Neural progenitor cell (in vitro differentiated cells): ENCODE results near the gene CEP295NL. TPM values are rescaled to one million over a fixed set of nuclear protein-coding genes. Genes with fewer than 3 reads are reported as not detected.

Source experiments
- DNase-seq: peaks from one replicate; pipeline ENCODE4 v3.0.0-alpha.2; 2016; ENCODE audit warnings: low spot score
- H2AFZ ChIP-seq: fragments of 200-600 bp; sonication (generic); replicated peaks from 2 replicates; pipeline ENCODE4 v1.6.1; 2016; ENCODE audit warnings: antibody characterized with exemption
- H3F3A ChIP-seq: fragments of 200-600 bp; sonication (generic); 2 replicates; pipeline ENCODE4 v1.6.1; 2016; ENCODE audit warnings: antibody characterized with exemption, low read depth
- H3K27ac ChIP-seq: fragments of 200-600 bp; sonication (generic); 2 replicates; pipeline ENCODE4 v1.5.1; 2016; ENCODE audit warnings: mild to moderate bottlenecking
- H3K27me3 ChIP-seq: fragments of 200-600 bp; sonication (generic); 2 replicates; pipeline ENCODE4 v1.6.1; 2016; ENCODE audit warnings: mild to moderate bottlenecking, moderate library complexity
- H3K36me3 ChIP-seq: fragments of 200-600 bp; sonication (generic); 2 replicates; pipeline ENCODE4 v1.5.1; 2016
- H3K4me1 ChIP-seq: fragments of 200-600 bp; sonication (generic); 2 replicates; pipeline ENCODE4 v1.6.1; 2016; ENCODE audit warnings: mixed run types
- H3K4me2 ChIP-seq: fragments of 200-600 bp; sonication (generic); 2 replicates; pipeline ENCODE4 v1.6.1; 2016
- H3K4me3 ChIP-seq: fragments of 200-600 bp; sonication (generic); 2 replicates; pipeline ENCODE4 v1.5.1; 2016
- H3K79me2 ChIP-seq: fragments of 200-600 bp; sonication (generic); 2 replicates; pipeline ENCODE4 v1.6.1; 2016; ENCODE audit warnings: low read depth
- H3K9ac ChIP-seq: fragments of 200-600 bp; sonication (generic); 2 replicates; pipeline ENCODE4 v1.6.1; 2016
- H3K9me3 ChIP-seq: fragments of 200-600 bp; sonication (generic); 2 replicates; pipeline ENCODE4 v1.5.1; 2016; ENCODE audit warnings: low read depth
- H4K20me1 ChIP-seq: fragments of 200-600 bp; sonication (generic); 2 replicates; pipeline ENCODE4 v1.6.1; 2016; ENCODE audit warnings: low read depth
- H3K27ac Mint-ChIP-seq: 3 replicates; pipeline ENCODE4 v1.8.0; 2021; ENCODE audit warnings: mixed read lengths
- H3K27me3 Mint-ChIP-seq: 2 replicates; pipeline ENCODE4 v1.8.0; 2022; ENCODE audit warnings: low read depth, mild to moderate bottlenecking, inconsistent platforms, moderate library complexity, mixed read lengths; ENCODE audit not compliant: insufficient read depth
- H3K36me3 Mint-ChIP-seq: 3 replicates; pipeline ENCODE4 v1.8.0; 2021; ENCODE audit warnings: mixed read lengths
- H3K4me1 Mint-ChIP-seq: 3 replicates; pipeline ENCODE4 v1.8.0; 2021; ENCODE audit warnings: mixed read lengths
- H3K4me3 Mint-ChIP-seq: 3 replicates; pipeline ENCODE4 v1.8.0; 2021; ENCODE audit warnings: mild to moderate bottlenecking, moderate library complexity, mixed read lengths
- H3K9me3 Mint-ChIP-seq: 3 replicates; pipeline ENCODE4 v1.8.0; 2020; ENCODE audit warnings: mixed read lengths
- CTCF ChIP-seq: fragments of 200-600 bp; sonication (generic); IDR thresholded peaks from 2 replicates; pipeline ENCODE4 v1.5.1; 2017; ENCODE audit warnings: antibody characterized with exemption, mild to moderate bottlenecking
- EZH2 ChIP-seq: fragments of 200-600 bp; sonication (generic); IDR thresholded peaks from 2 replicates; pipeline ENCODE4 v1.6.1; 2017; ENCODE audit warnings: antibody characterized with exemption, mild to moderate bottlenecking, moderate library complexity
- EZH2phosphoT487 ChIP-seq: fragments of 200-600 bp; sonication (generic); IDR thresholded peaks from 2 replicates; pipeline ENCODE4 v1.6.1; 2017; ENCODE audit warnings: antibody characterized with exemption
- total RNA-seq: library from RNA; depleted of rRNA; stranded (reverse); fragments of >200 nt; gene quantifications from 2 replicates; pipeline ENCODE4 v1.2.3, GENCODE V29; 2015; ENCODE audit warnings: low replicate concordance

CEP295NL gene
- total RNA-seq, 1 donor from 2014 or later, result 0.39 TPM

DNA sequence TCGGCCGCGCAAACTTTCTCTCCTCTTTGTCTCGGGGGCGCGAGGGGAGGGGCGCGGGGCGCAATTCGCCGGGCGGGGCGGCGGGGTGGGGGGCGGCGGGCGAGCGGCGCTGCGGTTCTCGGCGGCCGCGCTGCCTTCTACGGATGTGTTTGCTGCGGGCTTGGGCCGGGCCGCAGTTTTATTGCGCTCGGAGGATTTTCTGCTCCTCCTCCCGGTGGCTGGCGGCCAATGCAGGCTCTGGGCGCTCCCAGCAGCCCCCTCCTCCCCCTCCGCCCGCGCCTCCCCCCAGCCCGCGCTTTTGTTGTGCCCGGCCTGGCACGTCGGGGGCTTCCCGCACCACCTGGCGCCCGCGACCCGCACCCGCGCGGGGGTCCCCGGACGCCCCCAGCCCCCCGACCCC, 22.2 kb upstream of the CEP295NL start, which contains the start of gene TIMP2:
TIMP2 (minus strand) TSS at position 154 of the 400 bp plus-strand sequence. CDS start 299 bp downstream, outside the sequence.
- Histone ChIP-seq H3K4me1 (peaks cover 22% of the 10 kb centered on the region), H3K27ac (no peak within 1 kb of the TSS), H4K20me1 (peaks cover 39% of the 10 kb centered on the region), H3K4me2 (peak within 1 kb of the TSS; percentile 100), H3K27me3 (no peaks in the 10 kb centered on the region), H3K9me3 (no peaks in the 10 kb centered on the region), H2AFZ (peak within 1 kb of the TSS; percentile 67), H3K4me3 (peak within 1 kb of the TSS; percentile 91), H3F3A (peaks cover 4% of the 10 kb centered on the region), H3K9ac (peak within 1 kb of the TSS; percentile 42), H3K36me3 (no peaks in the 10 kb centered on the region), H3K79me2 (peaks cover 45% of the 10 kb centered on the region)
- H3K27ac Mint-ChIP-seq, result no peak within 1 kb of the TSS
- peaks cover 2% of the 10 kb centered on the region for H3K27me3 Mint-ChIP-seq
- H3K36me3 Mint-ChIP-seq, result no peaks in the 10 kb centered on the region
- DNase-seq, result peak; percentile 94
- H3K4me3 Mint-ChIP-seq, result peak within 1 kb of the TSS; percentile 87
- peaks cover 42% of the 10 kb centered on the region for H3K4me1 Mint-ChIP-seq
- H3K9me3 Mint-ChIP-seq, result no peaks in the 10 kb centered on the region
- TF ChIP-seq EZH2phosphoT487, result no peak
- TF ChIP-seq CTCF, result peak; percentile 34

DNA sequence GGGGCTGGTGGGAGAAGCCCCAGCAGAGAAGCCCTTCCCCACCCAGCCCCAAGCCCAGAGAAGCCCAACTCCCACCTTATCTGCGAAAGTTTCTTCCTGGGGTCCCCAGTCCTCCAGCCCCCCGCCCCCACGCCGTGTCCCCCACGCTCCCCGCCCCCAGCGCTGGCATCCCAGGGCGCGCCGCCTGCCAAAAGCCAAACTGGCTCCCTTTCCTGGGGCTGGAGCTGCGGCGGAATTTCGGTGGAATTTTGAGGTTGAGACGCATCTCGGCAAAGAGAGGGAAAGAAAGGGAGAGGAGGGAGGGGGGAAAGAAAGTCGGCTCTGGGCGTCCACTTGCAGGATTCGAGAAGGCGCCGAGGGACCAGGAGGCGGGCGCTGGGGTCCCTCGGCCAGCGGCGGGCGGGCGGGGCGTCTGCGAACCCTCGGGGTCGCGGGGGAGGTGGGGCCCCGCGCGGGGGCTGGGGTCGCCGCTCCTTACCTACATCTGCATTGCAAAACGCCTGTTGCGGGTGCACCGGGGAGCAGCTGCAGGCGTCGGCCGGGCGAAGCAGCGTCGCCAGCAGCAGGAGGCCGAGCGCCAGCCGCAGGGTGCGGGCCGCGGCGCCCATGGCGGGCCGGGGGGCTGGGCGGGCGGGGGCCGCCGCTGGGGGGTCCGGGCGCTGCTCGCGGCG, 21.6 kb upstream of the CEP295NL start:
- H2AFZ ChIP-seq, result no peak overlapping the region
- H3K4me1 ChIP-seq, result peaks cover 25% of the 10 kb centered on the region
- DNase-seq, result peak; percentile 79
- Mint-ChIP-seq H3K36me3 (no peaks in the 10 kb centered on the region), H3K4me3 (peak overlapping the region; percentile 87), H3K27ac (no peak overlapping the region), H3K9me3 (no peaks in the 10 kb centered on the region), H3K27me3 (peaks cover 2% of the 10 kb centered on the region), H3K4me1 (peaks cover 45% of the 10 kb centered on the region)
- peaks cover 44% of the 10 kb centered on the region for H4K20me1 ChIP-seq
- peaks cover 4% of the 10 kb centered on the region for H3F3A ChIP-seq
- peaks cover 49% of the 10 kb centered on the region for H3K79me2 ChIP-seq
- TF ChIP-seq CTCF, result no peak
- TF ChIP-seq EZH2, result no peak
- no peak for TF ChIP-seq EZH2phosphoT487
- H3K4me3 ChIP-seq, result peak overlapping the region; percentile 91
- H3K27me3 ChIP-seq, result no peaks in the 10 kb centered on the region
- H3K9me3 ChIP-seq, result no peaks in the 10 kb centered on the region
- peak overlapping the region; percentile 42 for H3K9ac ChIP-seq
- no peaks in the 10 kb centered on the region for H3K36me3 ChIP-seq
- H3K4me2 ChIP-seq, result peak overlapping the region; percentile 100
- H3K27ac ChIP-seq, result no peak overlapping the region

DNA sequence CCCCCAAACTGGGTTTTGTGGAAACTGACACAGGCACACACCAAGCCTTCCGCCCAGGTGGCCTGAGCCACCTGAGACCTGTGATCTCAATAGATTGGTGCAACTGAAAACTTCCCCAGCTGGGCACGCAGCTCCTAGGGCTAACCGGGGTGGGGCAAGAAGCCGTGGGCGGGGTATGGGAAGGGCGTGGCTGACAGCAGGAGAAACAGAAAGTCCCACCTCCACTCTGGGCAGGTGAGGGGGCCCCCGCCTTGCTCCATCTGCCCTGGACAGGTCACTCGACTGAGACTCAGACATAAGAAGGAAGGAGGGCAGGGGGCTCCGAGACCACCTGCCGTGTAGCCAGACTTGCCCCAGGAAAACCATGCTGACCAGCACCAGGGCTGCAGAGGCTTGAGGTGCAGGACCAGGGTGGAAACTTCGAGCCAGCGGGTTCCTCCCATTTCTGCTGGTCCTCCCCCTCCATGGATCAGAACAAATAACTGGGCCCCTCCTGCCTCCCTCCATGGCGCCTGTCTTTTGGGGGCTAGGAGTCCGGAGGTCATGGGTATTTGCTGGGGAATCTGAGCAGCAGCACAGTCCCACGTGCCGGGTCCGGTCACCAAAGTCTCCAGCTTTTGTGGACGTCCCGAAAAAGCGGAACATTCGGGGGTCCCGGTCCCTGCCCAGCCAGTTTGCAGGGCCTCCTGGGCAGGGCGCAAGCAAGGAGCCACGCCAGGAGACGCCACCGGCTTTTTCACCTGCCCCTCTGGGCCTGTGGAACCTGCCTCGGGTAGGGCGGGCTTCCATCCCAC, 20.9 kb upstream of the CEP295NL start:
- no peak for TF ChIP-seq EZH2
- no peak for TF ChIP-seq EZH2phosphoT487
- TF ChIP-seq CTCF, result no peak
- Mint-ChIP-seq H3K4me3 (peak overlapping the region; percentile 87), H3K36me3 (no peaks in the 10 kb centered on the region), H3K4me1 (peaks cover 45% of the 10 kb centered on the region), H3K9me3 (no peaks in the 10 kb centered on the region), H3K27ac (peak overlapping the region; percentile 85), H3K27me3 (peaks cover 2% of the 10 kb centered on the region)
- peaks cover 25% of the 10 kb centered on the region for H3K4me1 ChIP-seq
- no peak overlapping the region for H3K27ac ChIP-seq
- no peaks in the 10 kb centered on the region for H3K27me3 ChIP-seq
- no peak overlapping the region for H2AFZ ChIP-seq
- peak overlapping the region; percentile 91 for H3K4me3 ChIP-seq
- peaks cover 4% of the 10 kb centered on the region for H3F3A ChIP-seq
- peak overlapping the region; percentile 100 for H3K4me2 ChIP-seq
- peaks cover 50% of the 10 kb centered on the region for H4K20me1 ChIP-seq
- H3K36me3 ChIP-seq, result no peaks in the 10 kb centered on the region
- peaks cover 54% of the 10 kb centered on the region for H3K79me2 ChIP-seq
- H3K9ac ChIP-seq, result peak overlapping the region; percentile 42
- H3K9me3 ChIP-seq, result no peaks in the 10 kb centered on the region
- peak; percentile 40 for DNase-seq
